IMR-90 (cell line): ENCODE results near the gene AGAP9.
"Not testable (repeated sequence)": the region's sequence is repeated elsewhere in the genome, so short reads cannot be mapped to it uniquely, and the experiment has no call there.

Experiments
- BHLHE40 ChIP-seq: fragments of 150-350 bp; IDR thresholded peaks from 2 replicates; pipeline ENCODE4 v1.6.1; 2016; ENCODE audit warnings: mild to moderate bottlenecking, low read depth, low read length
- CTCF ChIP-seq: conservative IDR thresholded peaks from 2 replicates; pipeline ENCODE4 v1.5.1; 2012; ENCODE audit warnings: mild to moderate bottlenecking, low read depth, low read length, improper control_type of control experiment
- FOS ChIP-seq: fragments of 150-350 bp; IDR thresholded peaks from 2 replicates; pipeline ENCODE4 v1.6.1; 2016; ENCODE audit warnings: low read depth, low read length
- POLR2A ChIP-seq: IDR thresholded peaks from 2 replicates; pipeline ENCODE4 v1.6.1; 2012; ENCODE audit warnings: mild to moderate bottlenecking, low read depth, low read length
- RAD21 ChIP-seq: IDR thresholded peaks from 2 replicates; pipeline ENCODE4 v1.6.1; 2012; ENCODE audit warnings: low read length, improper control_type of control experiment
- RCOR1 ChIP-seq: IDR thresholded peaks from 2 replicates; pipeline ENCODE4 v1.6.1; 2012; ENCODE audit warnings: mild to moderate bottlenecking, low read length, improper control_type of control experiment; ENCODE audit not compliant: insufficient replicate concordance
- RFX5 ChIP-seq: IDR thresholded peaks from 2 replicates; pipeline ENCODE4 v1.8.0; 2012; ENCODE audit warnings: low read depth, mild to moderate bottlenecking, low read length, moderate library complexity
- SMC3 ChIP-seq: fragments of 150-350 bp; IDR thresholded peaks from 2 replicates; pipeline ENCODE4 v1.6.1; 2016; ENCODE audit warnings: low read depth, mild to moderate bottlenecking, antibody characterized with exemption, low read length, moderate library complexity

DNA sequence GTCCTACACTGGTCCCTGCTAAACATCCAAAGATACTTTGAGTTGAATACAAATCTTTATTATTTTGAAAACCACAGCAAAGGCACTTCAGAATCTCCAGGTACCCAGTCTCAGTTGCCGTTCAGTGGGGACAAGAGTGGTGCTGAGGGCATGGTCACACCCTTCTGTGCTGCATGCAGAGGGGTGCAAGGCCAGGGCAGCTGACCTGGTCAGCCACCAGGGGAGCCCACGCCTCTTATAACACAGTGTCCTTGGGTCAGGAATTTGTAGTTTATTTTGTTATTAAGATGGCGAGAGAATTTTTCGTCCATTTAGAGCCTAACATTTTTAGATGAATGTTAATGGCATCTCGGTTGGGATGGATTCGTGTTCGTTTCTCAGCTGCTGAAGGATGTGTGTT, 55.5 kb downstream of the AGAP9 start:
- TF ChIP-seq POLR2A, FOS, BHLHE40, RAD21, SMC3, CTCF, RCOR1, RFX5: not testable (repeated sequence)
